CD14-positive monocyte (primary cell): ENCODE results near the gene AFF1. TPM values are rescaled to one million over a fixed set of nuclear protein-coding genes. Genes with fewer than 3 reads are reported as not detected.

Source experiments
- DNase-seq, 3 donors: peaks; one replicate each; pipeline ENCODE4 v3.0.0-alpha.2; 2011 to 2022
- H2AFZ ChIP-seq: 2 replicates; pipeline ENCODE4 v1.6.0; 2012; ENCODE audit warnings: mild to moderate bottlenecking, low read depth, low read length, inconsistent platforms; ENCODE audit not compliant: insufficient read depth, poor library complexity, severe bottlenecking
- H3K27ac ChIP-seq, 2 donors: 1 replicate in 1 of 2; 2 replicates in 1 of 2; pipeline ENCODE4 v1.5.1; 2012 to 2013; ENCODE audit warnings: low read length in 2 of 2, control low read depth in 1 of 2, inconsistent platforms in 1 of 2, low read depth in 1 of 2, mild to moderate bottlenecking in 1 of 2
- H3K27me3 ChIP-seq, 2 donors: one replicate each; pipeline versions ENCODE4 v1.6.0 to v1.6.1; 2011 to 2013; ENCODE audit warnings: low read length in 2 of 2; ENCODE audit not compliant: control insufficient read depth in 2 of 2, insufficient read depth in 2 of 2
- H3K36me3 ChIP-seq, 2 donors: replicated peaks in 1 of 2; 1 replicate in 1 of 2; 2 replicates in 1 of 2; pipeline versions ENCODE4 v1.5.1 to v1.6.1; 2012 to 2013; ENCODE audit warnings: low read length in 2 of 2, control low read depth in 1 of 2, inconsistent platforms in 1 of 2, mild to moderate bottlenecking in 1 of 2; ENCODE audit not compliant: insufficient read depth in 2 of 2, control insufficient read depth in 1 of 2
- H3K4me1 ChIP-seq, 2 donors: 1 replicate in 1 of 2; 2 replicates in 1 of 2; pipeline versions ENCODE4 v1.5.1 to v1.6.1; 2012 to 2013; ENCODE audit warnings: low read length in 2 of 2, control low read depth in 1 of 2, inconsistent platforms in 1 of 2, mild to moderate bottlenecking in 1 of 2, moderate library complexity in 1 of 2; ENCODE audit not compliant: insufficient read depth in 2 of 2, control insufficient read depth in 1 of 2
- H3K4me2 ChIP-seq: replicated peaks from 2 replicates; pipeline ENCODE3; 2012; ENCODE audit warnings: low read length, moderate library complexity, mild to moderate bottlenecking; ENCODE audit not compliant: poor library complexity, severe bottlenecking; ENCODE audit errors: extremely low read depth
- H3K4me3 ChIP-seq, 3 experiments: fragments of 200-600 bp in 1 of 3; sonication (generic) in 1 of 3; replicated peaks in 1 of 3; 1 replicate in 2 of 3; 2 replicates in 1 of 3; pipeline ENCODE4 v1.5.1; 2011 to 2013; ENCODE audit warnings: low read length in 3 of 3, mild to moderate bottlenecking in 3 of 3, control low read depth in 2 of 3, low read depth in 2 of 3, inconsistent platforms in 1 of 3, moderate library complexity in 1 of 3
- H3K79me2 ChIP-seq: 2 replicates; pipeline ENCODE4 v1.6.0; 2012; ENCODE audit warnings: mild to moderate bottlenecking, control low read depth, inconsistent platforms, low read length, moderate library complexity; ENCODE audit not compliant: insufficient read depth
- H3K9ac ChIP-seq: 2 replicates; pipeline ENCODE4 v1.6.0; 2017; ENCODE audit warnings: low read length, mild to moderate bottlenecking; ENCODE audit not compliant: insufficient read depth, poor library complexity, severe bottlenecking
- H3K9me3 ChIP-seq, 2 donors: replicated peaks in 1 of 2; 1 replicate in 1 of 2; 2 replicates in 1 of 2; pipeline versions ENCODE4 v1.5.1 to v1.6.1; 2012 to 2013; ENCODE audit warnings: low read length in 2 of 2, control low read depth in 1 of 2; ENCODE audit not compliant: control insufficient read depth in 1 of 2, insufficient read depth in 1 of 2
- H4K20me1 ChIP-seq: 2 replicates; pipeline ENCODE4 v1.6.0; 2012; ENCODE audit warnings: mild to moderate bottlenecking, low read length, control low read depth, moderate library complexity; ENCODE audit not compliant: insufficient read depth
- H3K27ac Mint-ChIP-seq, 7 donors: one replicate each; pipeline ENCODE4 v1.8.0; 2020; ENCODE audit warnings: mild to moderate bottlenecking in 7 of 7, mixed read lengths in 7 of 7, moderate library complexity in 6 of 7, inconsistent platforms in 2 of 7
- H3K27me3 Mint-ChIP-seq, 3 donors: one replicate each; pipeline ENCODE4 v1.8.0; 2021 to 2022; ENCODE audit warnings: low read depth in 3 of 3, mild to moderate bottlenecking in 3 of 3, mixed read lengths in 3 of 3, moderate library complexity in 3 of 3, inconsistent platforms in 1 of 3
- H3K36me3 Mint-ChIP-seq, 2 donors: one replicate each; pipeline ENCODE4 v1.8.0; 2020; ENCODE audit warnings: mixed read lengths in 2 of 2, inconsistent platforms in 1 of 2, mild to moderate bottlenecking in 1 of 2
- H3K4me1 Mint-ChIP-seq: one replicate; pipeline ENCODE4 v1.8.0; 2020; ENCODE audit warnings: mild to moderate bottlenecking, mixed read lengths
- H3K4me3 Mint-ChIP-seq, 2 donors: one replicate each; pipeline ENCODE4 v1.8.0; 2020; ENCODE audit warnings: mild to moderate bottlenecking in 2 of 2, mixed read lengths in 2 of 2, moderate library complexity in 1 of 2
- H3K9me3 Mint-ChIP-seq, 7 donors: one replicate each; pipeline ENCODE4 v1.8.0; 2020 to 2022; ENCODE audit warnings: mixed read lengths in 7 of 7, mild to moderate bottlenecking in 6 of 7, moderate library complexity in 6 of 7, inconsistent platforms in 2 of 7
- WGBS: methylation state at CpG from one replicate; pipeline ENCODE4 v1.1.5; 2013; ENCODE audit warnings: missing lambda C conversion rate; ENCODE audit not compliant: insufficient coverage; 5-methylcytosine and 5-hydroxymethylcytosine counted together
- intact Hi-C, 2 donors: fragments of 100-400 bp; cut with micrococcal nuclease; formaldehyde crosslinking; loops; one replicate each; pipeline versions ENCODE4 v1.15.0 to v1.15.1; 2023
- polyA plus RNA-seq, 3 donors: library from polyadenylated mRNA; depleted of rRNA in 1 of 3; unstranded in 2 of 3; stranded (reverse) in 1 of 3; fragments of 300-500 nt in 2 of 3; fragments of >200 nt in 1 of 3; fragmentation: Illumina TruSeq in 2 of 3; gene quantifications; 1 replicate in 2 of 3; 2 replicates in 1 of 3; pipeline ENCODE4 v1.2.3, GENCODE V29; 2012 to 2021
- TF ChIP-seq, protein P1 (sequence below): fragments of 200-600 bp; IDR thresholded peaks from one replicate; pipeline ENCODE4 v1.8.0; 2022; ENCODE audit warnings: antibody characterized with exemption, mild to moderate bottlenecking

Gene AFF1
- polyA plus RNA-seq, 3 donors, result 7.5 to 20.9 (median 16.3) TPM

- Histone ChIP-seq H4K20me1 (peaks cover 93% of the 10 kb centered on the region), H3K27ac (peak overlapping the region in 1 of 2 donors; percentile 15), H3K9ac (no peak overlapping the region), H3K79me2 (peaks cover 93% of the 10 kb centered on the region), H3K4me2 (no peak overlapping the region), H3K27me3 (no peaks in the 10 kb centered on the region), H3K4me1 (peaks cover 13 to 16% of the 10 kb centered on the region in 2 donors), H3K9me3 (no peaks in the 10 kb centered on the region), H3K4me3 (no peak overlapping the region), H2AFZ (no peak overlapping the region), H3K36me3 (no peaks in the 10 kb centered on the region)
- intact Hi-C loops, result no loop called here
- Mint-ChIP-seq H3K4me1 (peaks cover 27% of the 10 kb centered on the region), H3K27ac (peak overlapping the region in 2 of 7 donors; percentile 10 to 48), H3K4me3 (no peak overlapping the region), H3K9me3 (no peaks in the 10 kb centered on the region), H3K27me3 (no peaks in the 10 kb centered on the region), H3K36me3 (peaks cover 0 to 6% of the 10 kb centered on the region in 2 donors)
- TF ChIP-seq, protein P1, sequence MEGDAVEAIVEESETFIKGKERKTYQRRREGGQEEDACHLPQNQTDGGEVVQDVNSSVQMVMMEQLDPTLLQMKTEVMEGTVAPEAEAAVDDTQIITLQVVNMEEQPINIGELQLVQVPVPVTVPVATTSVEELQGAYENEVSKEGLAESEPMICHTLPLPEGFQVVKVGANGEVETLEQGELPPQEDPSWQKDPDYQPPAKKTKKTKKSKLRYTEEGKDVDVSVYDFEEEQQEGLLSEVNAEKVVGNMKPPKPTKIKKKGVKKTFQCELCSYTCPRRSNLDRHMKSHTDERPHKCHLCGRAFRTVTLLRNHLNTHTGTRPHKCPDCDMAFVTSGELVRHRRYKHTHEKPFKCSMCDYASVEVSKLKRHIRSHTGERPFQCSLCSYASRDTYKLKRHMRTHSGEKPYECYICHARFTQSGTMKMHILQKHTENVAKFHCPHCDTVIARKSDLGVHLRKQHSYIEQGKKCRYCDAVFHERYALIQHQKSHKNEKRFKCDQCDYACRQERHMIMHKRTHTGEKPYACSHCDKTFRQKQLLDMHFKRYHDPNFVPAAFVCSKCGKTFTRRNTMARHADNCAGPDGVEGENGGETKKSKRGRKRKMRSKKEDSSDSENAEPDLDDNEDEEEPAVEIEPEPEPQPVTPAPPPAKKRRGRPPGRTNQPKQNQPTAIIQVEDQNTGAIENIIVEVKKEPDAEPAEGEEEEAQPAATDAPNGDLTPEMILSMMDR, result no peak
- 100% methylated on average over 2 of the region's 4 CpGs for WGBS
- no peak for DNase-seq
Observed at GRCh38 chr4:87077914-87078585, 143.2 kb downstream of the AFF1 start.

DNA sequence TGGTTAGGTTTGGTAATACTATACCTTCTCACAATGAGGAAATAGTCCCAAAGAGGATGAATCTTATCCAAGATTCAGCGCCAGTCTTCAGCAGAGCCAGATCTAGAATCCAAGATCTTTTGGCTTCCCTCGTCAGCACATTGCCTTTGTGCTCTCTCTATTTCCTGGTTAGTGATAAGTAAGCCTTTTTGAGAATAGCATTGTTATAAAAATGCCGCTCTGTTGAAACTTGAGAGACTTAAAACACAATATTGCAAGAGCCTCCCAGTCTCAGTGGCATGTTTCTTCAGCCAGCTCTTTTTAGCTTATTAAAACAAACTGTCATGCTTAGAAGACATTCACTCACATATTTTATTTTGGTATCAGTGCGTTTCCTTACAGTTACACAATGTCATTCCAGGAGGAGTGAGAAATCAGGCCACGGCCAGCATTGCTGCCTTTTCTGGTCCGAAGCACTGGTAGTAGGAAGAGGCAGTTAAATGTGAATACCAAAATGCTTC, 144.2 kb downstream of the AFF1 start:
- no peak overlapping the region for H3K27ac ChIP-seq
- 100% methylated on average over 1 of the region's 6 CpGs for WGBS
- Mint-ChIP-seq H3K4me1 (peaks cover 17% of the 10 kb centered on the region), H3K27me3 (no peaks in the 10 kb centered on the region), H3K4me3 (no peak overlapping the region), H3K9me3 (no peaks in the 10 kb centered on the region), H3K27ac (no peak overlapping the region), H3K36me3 (peaks cover 2 to 6% of the 10 kb centered on the region in 2 donors)
- H3K4me1 ChIP-seq, result peaks cover 3 to 6% of the 10 kb centered on the region in 2 donors
- peaks cover 90% of the 10 kb centered on the region for H4K20me1 ChIP-seq
- H3K27me3 ChIP-seq, result no peaks in the 10 kb centered on the region
- intact Hi-C loops, result no loop called here
- H3K9ac ChIP-seq, result no peak overlapping the region
- no peak for DNase-seq
- peaks cover 90% of the 10 kb centered on the region for H3K79me2 ChIP-seq
- TF ChIP-seq, protein P1, result no peak
- no peak overlapping the region for H3K4me3 ChIP-seq
- H3K36me3 ChIP-seq, result no peaks in the 10 kb centered on the region
- H3K9me3 ChIP-seq, result no peaks in the 10 kb centered on the region
- H2AFZ ChIP-seq, result no peak overlapping the region
- H3K4me2 ChIP-seq, result no peak overlapping the region
